GM12878 (cell line): ENCODE results near the gene LENG9. TPM values are rescaled to one million over a fixed set of nuclear protein-coding genes. Genes with fewer than 3 reads are reported as not detected.

Source experiments
- ATAC-seq: fragments of 200-7000 bp; cut with Tn5 transposase; 3 replicates; pipeline ENCODE4 v1.9.1; 2020; ENCODE audit warnings: mild to moderate bottlenecking, moderate library complexity
- BruUV-seq: library from RNA; stranded (reverse); fragments of 400-500 nt; replicated peaks from 2 replicates; lab custom pipeline; 2021; lab: Mats Ljungman, UMichigan
- CTCF ChIA-PET: fragments of 300-600 bp; sonication (Branson Sonifier 250); formaldehyde crosslinking; extraction: SDS; loops from one replicate; lab custom pipeline; 2021; ENCODE audit warnings: inconsistent platforms; lab: Yijun Ruan, JAX
- POLR2A ChIA-PET: fragments of 350-600 bp; formaldehyde crosslinking; extraction: SDS; loops from one replicate; lab custom pipeline; 2021; ENCODE audit warnings: inconsistent platforms; lab: Charles Lee
- RAD21 ChIA-PET: fragments of 300-600 bp; sonication (Branson Sonifier 250); formaldehyde crosslinking; loops from one replicate; lab custom pipeline; 2023; ENCODE audit warnings: antibody characterized with exemption; ENCODE audit not compliant: unreplicated experiment; lab: Charles Lee
- SMC1A ChIA-PET: fragments of 300-600 bp; sonication (Branson Sonifier 250); formaldehyde crosslinking; loops from one replicate; lab custom pipeline; 2023; ENCODE audit not compliant: unreplicated experiment, uncharacterized antibody; lab: Charles Lee
- DNase-seq: peaks from one replicate; pipeline ENCODE4 v3.0.0-alpha.2; 2011; ENCODE audit warnings: low read depth, low spot score
- FAIRE-seq: peaks from 3 replicates; lab custom pipeline; 2011; peaks lifted over from hg19 to GRCh38; lab: Jason Lieb, UNC
- H2AFZ ChIP-seq: 2 replicates; pipeline ENCODE4 v1.6.0; 2011; ENCODE audit warnings: low read depth, low read length, control low read depth; ENCODE audit not compliant: control insufficient read depth
- H3K27ac ChIP-seq: 2 replicates; pipeline ENCODE4 v1.5.1; 2011; ENCODE audit warnings: control low read depth; ENCODE audit not compliant: control insufficient read depth, insufficient read depth
- H3K27me3 ChIP-seq, 2 experiments: replicated peaks in 1 of 2; 2 replicates each; pipeline versions ENCODE4 v1.6.0 to v1.6.1; 2011; ENCODE audit warnings: low read length in 1 of 2; ENCODE audit not compliant: control insufficient read depth in 2 of 2, insufficient read depth in 2 of 2
- H3K36me3 ChIP-seq, 2 experiments: 2 replicates each; pipeline ENCODE4 v1.5.1; 2011; ENCODE audit warnings: low read length in 1 of 2; ENCODE audit not compliant: control insufficient read depth in 2 of 2, insufficient read depth in 2 of 2
- H3K4me1 ChIP-seq: 2 replicates; pipeline ENCODE4 v1.6.1; 2011; ENCODE audit warnings: mild to moderate bottlenecking, low read length, moderate library complexity, mixed read lengths; ENCODE audit not compliant: control insufficient read depth, insufficient read depth
- H3K4me2 ChIP-seq: 2 replicates; pipeline ENCODE4 v1.6.0; 2011; ENCODE audit warnings: control low read depth; ENCODE audit not compliant: control insufficient read depth, insufficient read depth
- H3K4me3 ChIP-seq: fragments of 200-600 bp; sonication (generic); 2 replicates; pipeline ENCODE4 v1.5.1; 2016
- H3K79me2 ChIP-seq: 2 replicates; pipeline ENCODE4 v1.6.0; 2011; ENCODE audit warnings: low read length; ENCODE audit not compliant: control insufficient read depth, insufficient read depth
- H3K9ac ChIP-seq: 2 replicates; pipeline ENCODE4 v1.8.0; 2011; ENCODE audit warnings: low read length, control low read depth, mixed read lengths; ENCODE audit not compliant: control insufficient read depth, insufficient read depth
- H3K9me3 ChIP-seq: replicated peaks from 3 replicates; pipeline ENCODE4 v1.5.1; 2011; ENCODE audit warnings: mild to moderate bottlenecking, low read length; ENCODE audit not compliant: control insufficient read depth, insufficient read depth
- H4K20me1 ChIP-seq: 2 replicates; pipeline ENCODE4 v1.6.0; 2011; ENCODE audit not compliant: control insufficient read depth, insufficient read depth
- BMI1 ChIP-seq: fragments of 450-650 bp; IDR thresholded peaks from 2 replicates; pipeline ENCODE4 v1.6.1; 2016; ENCODE audit warnings: mild to moderate bottlenecking, moderate library complexity, borderline replicate concordance
- EED ChIP-seq: sonication (generic); IDR thresholded peaks from 2 replicates; pipeline ENCODE4 v1.6.1; 2016; ENCODE audit warnings: antibody characterized with exemption, low read depth
- IKZF1 ChIP-seq: fragments of 450-650 bp; conservative IDR thresholded peaks from 2 replicates; pipeline ENCODE4 v1.6.1; 2017; ENCODE audit warnings: antibody characterized with exemption, mild to moderate bottlenecking
- JUND ChIP-seq: IDR thresholded peaks from 2 replicates; pipeline ENCODE4 v1.6.1; 2012; ENCODE audit warnings: low read depth, mild to moderate bottlenecking, low read length, improper control_type of control experiment, moderate library complexity
- MYB ChIP-seq: fragments of 150-350 bp; IDR thresholded peaks from 2 replicates; pipeline ENCODE4 v1.6.1; 2014; ENCODE audit warnings: mild to moderate bottlenecking, low read depth, low read length, borderline replicate concordance
- TBL1XR1 ChIP-seq: IDR thresholded peaks from 2 replicates; pipeline ENCODE4 v1.6.1; 2012; ENCODE audit warnings: low read depth, low read length, improper control_type of control experiment
- ZBED1 ChIP-seq: IDR thresholded peaks from 2 replicates; pipeline ENCODE4 v1.6.1; 2016; ENCODE audit warnings: borderline replicate concordance
- ZNF207 ChIP-seq: fragments of 450-650 bp; IDR thresholded peaks from 2 replicates; pipeline ENCODE4 v1.6.1; 2014; ENCODE audit warnings: antibody characterized with exemption, mild to moderate bottlenecking, borderline replicate concordance
- ZNF217 ChIP-seq: fragments of 450-650 bp; IDR thresholded peaks from 2 replicates; pipeline ENCODE4 v1.6.1; 2017; ENCODE audit warnings: antibody characterized with exemption, mild to moderate bottlenecking
- ZNF384 ChIP-seq: IDR thresholded peaks from 2 replicates; pipeline ENCODE4 v1.6.1; 2012; ENCODE audit warnings: low read depth, mild to moderate bottlenecking, low read length, improper control_type of control experiment, borderline replicate concordance
- WGBS: methylation state at CpG from one replicate; pipeline ENCODE4 v1.1.6; 2016; ENCODE audit warnings: low lambda C conversion rate; ENCODE audit not compliant: insufficient replicate concordance, insufficient coverage; ENCODE audit errors: missing lambda C conversion rate; 5-methylcytosine and 5-hydroxymethylcytosine counted together
- in situ Hi-C: fragments of 300-500 bp; cut with MboI; formaldehyde crosslinking; loops from 9 replicates; pipeline ENCODE4 v1.14.3; 2018; ENCODE audit warnings: mixed read lengths
- intact Hi-C: fragments of 100-400 bp; cut with micrococcal nuclease; formaldehyde crosslinking; loops from one replicate; pipeline ENCODE4 v1.14.2; 2022; ENCODE audit not compliant: unreplicated experiment
- polyA plus RNA-seq, 11 experiments: library from polyadenylated mRNA; depleted of rRNA in 4 of 11; unstranded in 6 of 11; stranded (reverse) in 5 of 11; fragments of >200 nt; fragmentation: Nextera tagmentation in 4 of 11; fragmentation: Illumina TruSeq in 1 of 11; extraction: Ambion mirVana in 4 of 11; extraction: Trizol in 1 of 11; gene quantifications; 1 replicate in 1 of 11; 2 replicates in 10 of 11; pipeline versions ENCODE4 v1.2.1 to v1.2.3, GENCODE V29; 2011 to 2016; ENCODE audit warnings: inconsistent platforms in 2 of 11, missing spikeins in 2 of 11, low read depth in 1 of 11
- total RNA-seq, 4 experiments: library from RNA; depleted of rRNA in 3 of 4; stranded (reverse); fragments of >200 nt in 3 of 4; fragmentation: Illumina TruSeq in 1 of 4; extraction: Trizol in 1 of 4; gene quantifications; 2 replicates each; pipeline versions ENCODE4 v1.2.1 to v1.2.3, GENCODE V29; 2013 to 2021
- TF ChIP-seq, protein P1 (sequence below): IDR thresholded peaks from 2 replicates; pipeline ENCODE4 v1.6.1; 2012; ENCODE audit warnings: low read depth, low read length, improper control_type of control experiment
- TF ChIP-seq, protein P2 (sequence below): fragments of 450-650 bp; IDR thresholded peaks from 2 replicates; pipeline ENCODE4 v1.6.1; 2017; ENCODE audit warnings: mild to moderate bottlenecking, moderate library complexity
- TF ChIP-seq, protein P3 (sequence below): fragments of 450-650 bp; formaldehyde crosslinking; IDR thresholded peaks from 2 replicates; pipeline ENCODE4 v1.5.0; 2022; ENCODE audit warnings: mild to moderate bottlenecking, missing genetic modification characterization
- TF ChIP-seq, protein P4 (sequence below): IDR thresholded peaks from 2 replicates; pipeline ENCODE4 v1.6.1; 2011; ENCODE audit warnings: borderline replicate concordance, low read depth, mild to moderate bottlenecking, moderate library complexity, mixed read lengths, low read length; ENCODE audit not compliant: insufficient read depth; ENCODE audit errors: extremely low read length

The LENG9 gene
- total and polyA plus RNA-seq, 10 of the 15 experiments (the other 5 are each of a cell fraction or from before 2014, with no cell fraction given) = 0.09 to 2.9 (median 0.76) TPM; not detected in 1

DNA sequence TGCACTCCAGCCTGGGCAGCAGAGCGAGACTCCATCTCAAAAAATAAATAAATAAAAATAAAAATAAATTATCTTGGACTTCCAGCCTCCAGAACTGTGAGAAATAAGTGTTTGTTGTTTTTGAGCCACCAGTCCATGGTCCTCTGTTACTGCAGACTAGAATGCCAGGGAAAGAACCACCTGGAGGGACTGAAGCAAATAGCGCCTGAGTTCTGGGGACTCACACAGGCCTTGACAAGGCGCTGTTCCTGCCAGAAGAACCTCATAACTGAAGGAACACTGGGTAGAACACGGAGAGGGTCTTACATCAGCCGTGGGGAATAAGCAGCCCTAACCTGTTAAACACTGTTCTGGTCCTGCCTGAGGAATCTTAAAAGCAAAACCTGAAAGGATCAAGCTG is 22.9 kb downstream of the LENG9 start:
- SMC1A ChIA-PET = no interaction called here
- TF ChIP-seq, protein P1, sequence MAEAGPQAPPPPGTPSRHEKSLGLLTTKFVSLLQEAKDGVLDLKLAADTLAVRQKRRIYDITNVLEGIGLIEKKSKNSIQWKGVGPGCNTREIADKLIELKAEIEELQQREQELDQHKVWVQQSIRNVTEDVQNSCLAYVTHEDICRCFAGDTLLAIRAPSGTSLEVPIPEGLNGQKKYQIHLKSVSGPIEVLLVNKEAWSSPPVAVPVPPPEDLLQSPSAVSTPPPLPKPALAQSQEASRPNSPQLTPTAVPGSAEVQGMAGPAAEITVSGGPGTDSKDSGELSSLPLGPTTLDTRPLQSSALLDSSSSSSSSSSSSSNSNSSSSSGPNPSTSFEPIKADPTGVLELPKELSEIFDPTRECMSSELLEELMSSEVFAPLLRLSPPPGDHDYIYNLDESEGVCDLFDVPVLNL = no peak
- TF ChIP-seq ZBED1 (no peak), TBL1XR1 (no peak), ZNF207 (no peak), ZNF217 (no peak), BMI1 (no peak), ZNF384 (no peak), EED (no peak), MYB (no peak), IKZF1 (no peak), JUND (no peak)
- TF ChIP-seq, protein P2, sequence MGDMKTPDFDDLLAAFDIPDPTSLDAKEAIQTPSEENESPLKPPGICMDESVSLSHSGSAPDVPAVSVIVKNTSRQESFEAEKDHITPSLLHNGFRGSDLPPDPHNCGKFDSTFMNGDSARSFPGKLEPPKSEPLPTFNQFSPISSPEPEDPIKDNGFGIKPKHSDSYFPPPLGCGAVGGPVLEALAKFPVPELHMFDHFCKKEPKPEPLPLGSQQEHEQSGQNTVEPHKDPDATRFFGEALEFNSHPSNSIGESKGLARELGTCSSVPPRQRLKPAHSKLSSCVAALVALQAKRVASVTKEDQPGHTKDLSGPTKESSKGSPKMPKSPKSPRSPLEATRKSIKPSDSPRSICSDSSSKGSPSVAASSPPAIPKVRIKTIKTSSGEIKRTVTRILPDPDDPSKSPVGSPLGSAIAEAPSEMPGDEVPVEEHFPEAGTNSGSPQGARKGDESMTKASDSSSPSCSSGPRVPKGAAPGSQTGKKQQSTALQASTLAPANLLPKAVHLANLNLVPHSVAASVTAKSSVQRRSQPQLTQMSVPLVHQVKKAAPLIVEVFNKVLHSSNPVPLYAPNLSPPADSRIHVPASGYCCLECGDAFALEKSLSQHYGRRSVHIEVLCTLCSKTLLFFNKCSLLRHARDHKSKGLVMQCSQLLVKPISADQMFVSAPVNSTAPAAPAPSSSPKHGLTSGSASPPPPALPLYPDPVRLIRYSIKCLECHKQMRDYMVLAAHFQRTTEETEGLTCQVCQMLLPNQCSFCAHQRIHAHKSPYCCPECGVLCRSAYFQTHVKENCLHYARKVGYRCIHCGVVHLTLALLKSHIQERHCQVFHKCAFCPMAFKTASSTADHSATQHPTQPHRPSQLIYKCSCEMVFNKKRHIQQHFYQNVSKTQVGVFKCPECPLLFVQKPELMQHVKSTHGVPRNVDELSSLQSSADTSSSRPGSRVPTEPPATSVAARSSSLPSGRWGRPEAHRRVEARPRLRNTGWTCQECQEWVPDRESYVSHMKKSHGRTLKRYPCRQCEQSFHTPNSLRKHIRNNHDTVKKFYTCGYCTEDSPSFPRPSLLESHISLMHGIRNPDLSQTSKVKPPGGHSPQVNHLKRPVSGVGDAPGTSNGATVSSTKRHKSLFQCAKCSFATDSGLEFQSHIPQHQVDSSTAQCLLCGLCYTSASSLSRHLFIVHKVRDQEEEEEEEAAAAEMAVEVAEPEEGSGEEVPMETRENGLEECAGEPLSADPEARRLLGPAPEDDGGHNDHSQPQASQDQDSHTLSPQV = no peak
- TF ChIP-seq, protein P3, sequence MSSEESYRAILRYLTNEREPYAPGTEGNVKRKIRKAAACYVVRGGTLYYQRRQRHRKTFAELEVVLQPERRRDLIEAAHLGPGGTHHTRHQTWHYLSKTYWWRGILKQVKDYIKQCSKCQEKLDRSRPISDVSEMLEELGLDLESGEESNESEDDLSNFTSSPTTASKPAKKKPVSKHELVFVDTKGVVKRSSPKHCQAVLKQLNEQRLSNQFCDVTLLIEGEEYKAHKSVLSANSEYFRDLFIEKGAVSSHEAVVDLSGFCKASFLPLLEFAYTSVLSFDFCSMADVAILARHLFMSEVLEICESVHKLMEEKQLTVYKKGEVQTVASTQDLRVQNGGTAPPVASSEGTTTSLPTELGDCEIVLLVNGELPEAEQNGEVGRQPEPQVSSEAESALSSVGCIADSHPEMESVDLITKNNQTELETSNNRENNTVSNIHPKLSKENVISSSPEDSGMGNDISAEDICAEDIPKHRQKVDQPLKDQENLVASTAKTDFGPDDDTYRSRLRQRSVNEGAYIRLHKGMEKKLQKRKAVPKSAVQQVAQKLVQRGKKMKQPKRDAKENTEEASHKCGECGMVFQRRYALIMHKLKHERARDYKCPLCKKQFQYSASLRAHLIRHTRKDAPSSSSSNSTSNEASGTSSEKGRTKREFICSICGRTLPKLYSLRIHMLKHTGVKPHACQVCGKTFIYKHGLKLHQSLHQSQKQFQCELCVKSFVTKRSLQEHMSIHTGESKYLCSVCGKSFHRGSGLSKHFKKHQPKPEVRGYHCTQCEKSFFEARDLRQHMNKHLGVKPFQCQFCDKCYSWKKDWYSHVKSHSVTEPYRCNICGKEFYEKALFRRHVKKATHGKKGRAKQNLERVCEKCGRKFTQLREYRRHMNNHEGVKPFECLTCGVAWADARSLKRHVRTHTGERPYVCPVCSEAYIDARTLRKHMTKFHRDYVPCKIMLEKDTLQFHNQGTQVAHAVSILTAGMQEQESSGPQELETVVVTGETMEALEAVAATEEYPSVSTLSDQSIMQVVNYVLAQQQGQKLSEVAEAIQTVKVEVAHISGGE (CRISPR knock-in tag) = no peak
- TF ChIP-seq, protein P4, sequence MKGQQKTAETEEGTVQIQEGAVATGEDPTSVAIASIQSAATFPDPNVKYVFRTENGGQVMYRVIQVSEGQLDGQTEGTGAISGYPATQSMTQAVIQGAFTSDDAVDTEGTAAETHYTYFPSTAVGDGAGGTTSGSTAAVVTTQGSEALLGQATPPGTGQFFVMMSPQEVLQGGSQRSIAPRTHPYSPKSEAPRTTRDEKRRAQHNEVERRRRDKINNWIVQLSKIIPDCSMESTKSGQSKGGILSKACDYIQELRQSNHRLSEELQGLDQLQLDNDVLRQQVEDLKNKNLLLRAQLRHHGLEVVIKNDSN = no peak

More for the DNA sequence above, 22.9 kb downstream of the LENG9 start:
- Histone ChIP-seq H3K4me2 (no peak overlapping the region), H3K9ac (no peak overlapping the region), H2AFZ (no peak overlapping the region), H3K36me3 (no peaks in the 10 kb centered on the region; a peak in 1 of 4 replicates), H3K9me3 (no peaks in the 10 kb centered on the region), H3K4me1 (no peaks in the 10 kb centered on the region), H3K27me3 (no peaks in the 10 kb centered on the region), H4K20me1 (no peaks in the 10 kb centered on the region), H3K79me2 (no peaks in the 10 kb centered on the region), H3K27ac (no peak overlapping the region), H3K4me3 (no peak overlapping the region)
- DNase-seq (no peak), ATAC-seq (no peak), FAIRE-seq (no peak)
- POLR2A ChIA-PET = interaction anchor here (0.6 kb wide), 2 partner anchors 10 to 47 kb away, joined by 3 read pairs; no protein-coding TSS in a partner anchor
- in situ Hi-C loops (no loop called here), intact Hi-C loops (no loop called here)
- CTCF ChIA-PET = interaction anchor here (0.6 kb wide), 1 partner anchor 480 kb away, joined by 3 read pairs; no protein-coding TSS in a partner anchor
- RAD21 ChIA-PET = no interaction called here
- no TSS peak for BruUV-seq
- 97% methylated on average over 5 of the region's 5 CpGs for WGBS
